ENCODE data around the gene SMAD3.

GRCh38 chr15:67110361-67110781, 45.0 kb downstream of the SMAD3 start:
- TF ChIP-seq CTCF (IDR thresholded peaks at IDR 0.05): no peak
- TF ChIP-seq POLR2A (IDR thresholded peaks at IDR 0.05): no peak
- no peak for TF ChIP-seq POLR2AphosphoS5 (IDR thresholded peaks at IDR 0.05)

Measured in prostate gland (tissue), 2 donors.